ENCODE data around the gene GUCY1A2. TPM values are rescaled to one million over a fixed set of nuclear protein-coding genes. Genes with fewer than 3 reads are reported as not detected.

The GUCY1A2 gene
- total and polyA plus RNA-seq, 2 donors (not counting 3 experiments of a cell fraction or from before 2014, with no cell fraction given) = 0.02 to 0.03 TPM

- H3K4me2 ChIP-seq (ENCODE audit: insufficient read depth, low read length) = no peak overlapping the region
- H3K27ac ChIP-seq (ENCODE audit: insufficient read depth, low read depth, low read length) = no peak overlapping the region
- dilution Hi-C loops (cut with MboI; ENCODE audit: extremely low pct_ligation_motif_present, low sequenced_read_pairs) (no loop called here), intact Hi-C loops (cut with micrococcal nuclease) (loop anchor here (10.0 kb wide), 1 partner anchor 298 kb away; the partner anchor contains the start of gene GUCY1A2)
- no peaks in the 10 kb centered on the region for H3K4me1 ChIP-seq (ENCODE audit: control insufficient read depth, extremely low read depth, insufficient read depth, low read length)
- FAIRE-seq = no peak
- H3K9me3 ChIP-seq (replicated peaks; ENCODE audit: control insufficient read depth, insufficient read depth, low read length) = no peaks in the 10 kb centered on the region
- no peak for TF ChIP-seq POLR2AphosphoS5 (IDR thresholded peaks at IDR 0.05; ENCODE audit: insufficient read depth, low read depth, low read length)
- TF ChIP-seq MYC (IDR thresholded peaks at IDR 0.05; ENCODE audit: low read depth, low read length) = no peak
- TF ChIP-seq CTCF (IDR thresholded peaks at IDR 0.05; ENCODE audit: extremely low read depth in 1 of 2, insufficient read depth in 1 of 2, low read depth in 1 of 2, low read length in 2 of 2) = no peak
- TF ChIP-seq JUN (IDR thresholded peaks at IDR 0.05; ENCODE audit: borderline replicate concordance, insufficient read depth, insufficient read length, low read depth) = no peak
- no peak for TF ChIP-seq MAX (IDR thresholded peaks at IDR 0.05; ENCODE audit: insufficient read depth, insufficient read length)
- no peak for TF ChIP-seq GATA2 (IDR thresholded peaks at IDR 0.05; ENCODE audit: insufficient read depth, insufficient read length, low read depth, low read length)
- TF ChIP-seq FOS (IDR thresholded peaks at IDR 0.05; ENCODE audit: borderline replicate concordance, insufficient read depth, low read length) = no peak
- no peaks in the 10 kb centered on the region for H4K20me1 ChIP-seq (replicated peaks; ENCODE audit: control insufficient read depth, extremely low read depth, insufficient read depth, low read length)
- no peaks in the 10 kb centered on the region for H3K36me3 ChIP-seq (ENCODE audit: control insufficient read depth in 2 of 2, extremely low read depth in 1 of 2, insufficient read depth in 2 of 2, low read length in 2 of 2)
- no TSS peak for BruUV-seq (replicated peaks)
- no peaks in the 10 kb centered on the region for H3K9me1 ChIP-seq (replicated peaks; ENCODE audit: control insufficient read depth, extremely low read depth, insufficient read depth, low read length)
- H3K79me2 ChIP-seq (ENCODE audit: control insufficient read depth, insufficient read depth, low read length) = no peaks in the 10 kb centered on the region
- no peak overlapping the region for H3K4me3 ChIP-seq (replicated peaks in 1 of 3; ENCODE audit: insufficient read depth in 1 of 3, low read depth in 1 of 3, low read length in 3 of 3)
- H3K9ac ChIP-seq (replicated peaks; ENCODE audit: extremely low read depth, insufficient read depth, low read length) = no peak overlapping the region
- POLR2A ChIA-PET = no interaction called here
- CTCF ChIA-PET = no interaction called here
- no peaks in the 10 kb centered on the region for H3K27me3 ChIP-seq (ENCODE audit: control insufficient read depth in 2 of 2, insufficient read depth in 2 of 2, low read length in 2 of 2)
- no peak overlapping the region for H2AFZ ChIP-seq (ENCODE audit: low read depth, low read length)
- DNase-seq (ENCODE audit: low read depth, low spot score) = no peak
Measured at GRCh38 chr11:106717222-106717621, 301.1 kb downstream of the GUCY1A2 start.
